HEK293 (cell line): ENCODE measurements around the gene ATP12A.
A peak's percentile ranks its signal among the peaks of the same experiment; 100 is the strongest.

Experiments used
- CTCF ChIA-PET: fragments of 350-600 bp; formaldehyde crosslinking; extraction: SDS; loops from one replicate; lab custom pipeline; 2021; ENCODE audit warnings: antibody characterized with exemption; lab: Yijun Ruan, JAX
- POLR2A ChIA-PET: fragments of 300-600 bp; formaldehyde crosslinking; extraction: SDS; loops from one replicate; lab custom pipeline; 2020; ENCODE audit warnings: antibody characterized with exemption, inconsistent platforms; lab: Yijun Ruan, JAX
- H3K27ac ChIP-seq: fragments of 200-500 bp; sonication (Bioruptor generic); 2 replicates; pipeline ENCODE4 v1.5.1; 2014; ENCODE audit warnings: low read depth, low read length, control low read depth, inconsistent platforms; ENCODE audit errors: extremely low read depth
- H3K36me3 ChIP-seq, 2 experiments: fragments of 200-500 bp in 1 of 2; sonication (Bioruptor generic) in 1 of 2; 1 replicate in 1 of 2; 2 replicates in 1 of 2; pipeline ENCODE4 v1.5.1; 2014 to 2017; ENCODE audit warnings: inconsistent platforms in 2 of 2, low read length in 2 of 2; ENCODE audit not compliant: control insufficient read depth in 2 of 2, insufficient read depth in 1 of 2
- H3K4me1 ChIP-seq: fragments of 200-500 bp; sonication (Bioruptor generic); 2 replicates; pipeline ENCODE4 v1.5.1; 2014; ENCODE audit warnings: mild to moderate bottlenecking, low read length, inconsistent platforms; ENCODE audit not compliant: control insufficient read depth, insufficient read depth
- H3K4me3 ChIP-seq: 2 replicates; pipeline ENCODE4 v1.5.1; 2011; ENCODE audit warnings: low read depth, mild to moderate bottlenecking, control low read depth, low read length, moderate library complexity
- H3K9me3 ChIP-seq: fragments of 200-500 bp; sonication (Bioruptor generic); 2 replicates; pipeline ENCODE4 v1.5.1; 2014; ENCODE audit warnings: low read depth, low read length, inconsistent platforms; ENCODE audit not compliant: control insufficient read depth, insufficient read depth
- BCL11B ChIP-seq: fragments of 450-650 bp; formaldehyde crosslinking; IDR thresholded peaks from 2 replicates; pipeline ENCODE4 v1.5.1; 2016; ENCODE audit warnings: low read depth, missing biosample characterization, missing genetic modification characterization
- KLF8 ChIP-seq: fragments of 450-650 bp; formaldehyde crosslinking; IDR thresholded peaks from 2 replicates; pipeline ENCODE4 v1.5.1; 2016; ENCODE audit warnings: missing biosample characterization, missing genetic modification characterization
- KLF9 ChIP-seq: fragments of 450-650 bp; formaldehyde crosslinking; IDR thresholded peaks from 2 replicates; pipeline ENCODE4 v1.5.1; 2016; ENCODE audit warnings: missing biosample characterization, missing genetic modification characterization, low read depth
- MYNN ChIP-seq: fragments of 450-650 bp; formaldehyde crosslinking; IDR thresholded peaks from 2 replicates; pipeline ENCODE4 v1.5.1; 2016; ENCODE audit warnings: missing biosample characterization, missing genetic modification characterization, borderline replicate concordance
- PBX3 ChIP-seq: sonication (generic); formaldehyde crosslinking; IDR thresholded peaks from 2 replicates; pipeline ENCODE4 v1.8.1; 2022; ENCODE audit warnings: mild to moderate bottlenecking, moderate library complexity, missing genetic modification reagents
- PRDM4 ChIP-seq: fragments of 450-650 bp; formaldehyde crosslinking; IDR thresholded peaks from 2 replicates; pipeline ENCODE4 v1.5.1; 2017; ENCODE audit warnings: missing biosample characterization, missing genetic modification characterization
- ZBTB6 ChIP-seq: fragments of 450-650 bp; formaldehyde crosslinking; IDR thresholded peaks from 2 replicates; pipeline ENCODE4 v1.5.1; 2017; ENCODE audit warnings: missing biosample characterization, missing genetic modification characterization
- ZNF121 ChIP-seq: fragments of 450-650 bp; formaldehyde crosslinking; IDR thresholded peaks from 2 replicates; pipeline ENCODE4 v1.5.1; 2016; ENCODE audit warnings: missing biosample characterization, missing genetic modification characterization
- ZNF133 ChIP-seq: fragments of 450-650 bp; formaldehyde crosslinking; IDR thresholded peaks from 2 replicates; pipeline ENCODE4 v1.5.1; 2016; ENCODE audit warnings: missing biosample characterization, missing genetic modification characterization
- ZNF140 ChIP-seq: fragments of 450-650 bp; formaldehyde crosslinking; IDR thresholded peaks from 2 replicates; pipeline ENCODE4 v1.5.1; 2016; ENCODE audit warnings: missing biosample characterization, missing genetic modification characterization
- ZNF146 ChIP-seq: fragments of 450-650 bp; formaldehyde crosslinking; IDR thresholded peaks from 2 replicates; pipeline ENCODE4 v1.5.1; 2016; ENCODE audit warnings: missing biosample characterization, missing genetic modification characterization
- ZNF155 ChIP-seq: fragments of 450-650 bp; formaldehyde crosslinking; IDR thresholded peaks from 2 replicates; pipeline ENCODE4 v1.5.1; 2016; ENCODE audit warnings: missing biosample characterization, missing genetic modification characterization
- ZNF2 ChIP-seq: fragments of 450-650 bp; formaldehyde crosslinking; IDR thresholded peaks from 2 replicates; pipeline ENCODE4 v1.5.1; 2016; ENCODE audit warnings: missing biosample characterization, missing genetic modification characterization
- ZNF426 ChIP-seq: fragments of 450-650 bp; formaldehyde crosslinking; IDR thresholded peaks from 2 replicates; pipeline ENCODE4 v1.5.1; 2017; ENCODE audit warnings: missing biosample characterization, missing genetic modification characterization, mild to moderate bottlenecking, inconsistent platforms, moderate library complexity
- ZNF501 ChIP-seq: fragments of 450-650 bp; formaldehyde crosslinking; IDR thresholded peaks from 2 replicates; pipeline ENCODE4 v1.5.1; 2016; ENCODE audit warnings: missing biosample characterization, missing genetic modification characterization
- ZNF548 ChIP-seq: fragments of 450-650 bp; formaldehyde crosslinking; IDR thresholded peaks from 2 replicates; pipeline ENCODE4 v1.5.1; 2016; ENCODE audit warnings: missing biosample characterization, missing genetic modification characterization
- ZNF600 ChIP-seq: fragments of 450-650 bp; formaldehyde crosslinking; IDR thresholded peaks from 2 replicates; pipeline ENCODE4 v1.5.1; 2016; ENCODE audit warnings: missing biosample characterization, missing genetic modification characterization
- ZNF629 ChIP-seq: fragments of 450-650 bp; formaldehyde crosslinking; IDR thresholded peaks from 2 replicates; pipeline ENCODE4 v1.5.1; 2017; ENCODE audit warnings: missing biosample characterization, missing genetic modification characterization
- ZNF664 ChIP-seq: fragments of 450-650 bp; formaldehyde crosslinking; IDR thresholded peaks from 2 replicates; pipeline ENCODE4 v1.5.1; 2016; ENCODE audit warnings: missing biosample characterization, missing genetic modification characterization
- ZNF677 ChIP-seq: fragments of 450-650 bp; IDR thresholded peaks from 2 replicates; pipeline ENCODE4 v1.5.0; 2018; ENCODE audit warnings: missing biosample characterization, mild to moderate bottlenecking, missing genetic modification characterization, moderate library complexity

The ATP12A gene

GRCh38 chr13:24663089-24663395 is 17.2 kb upstream of the ATP12A start:
- Histone ChIP-seq H3K4me3 (no peak overlapping the region), H3K27ac (no peak overlapping the region), H3K9me3 (no peaks in the 10 kb centered on the region)
- CTCF ChIA-PET, result interaction anchor here (1.4 kb wide), 1 partner anchor 16 kb away, joined by 4 read pairs; no protein-coding TSS in a partner anchor
- no peak for TF ChIP-seq KLF9 (tag by site-specific recombination)
- TF ChIP-seq ZNF140 (tag by site-specific recombination), result no peak
- no peak for TF ChIP-seq PRDM4 (tag by site-specific recombination)
- TF ChIP-seq ZNF146, result no peak
- TF ChIP-seq KLF8 (tag by site-specific recombination), result no peak
- TF ChIP-seq ZNF664, result no peak
- TF ChIP-seq ZNF501 (tag by site-specific recombination), result no peak
- TF ChIP-seq PBX3 (CRISPR knock-in tag), result no peak
- no peak for TF ChIP-seq ZNF600 (tag by site-specific recombination)
- TF ChIP-seq ZNF2 (tag by site-specific recombination), result no peak
- TF ChIP-seq MYNN (tag by site-specific recombination), result no peak
- no peak for TF ChIP-seq ZBTB6 (tag by site-specific recombination)
- TF ChIP-seq ZNF155, result no peak
- TF ChIP-seq ZNF426 (tag by site-specific recombination), result no peak
- no peak for TF ChIP-seq ZNF629
- no peak for TF ChIP-seq ZNF121 (tag by site-specific recombination)
- no peak for TF ChIP-seq ZNF548 (tag by site-specific recombination)
- TF ChIP-seq, all 188 proteins: peak for 0
- Histone ChIP-seq H3K36me3 (no peaks in the 10 kb centered on the region), H3K4me1 (no peaks in the 10 kb centered on the region)
- POLR2A ChIA-PET, result no interaction called here

- Histone ChIP-seq H3K4me1 (no peaks in the 10 kb centered on the region), H3K27ac (no peak overlapping the region), H3K9me3 (no peaks in the 10 kb centered on the region), H3K36me3 (no peaks in the 10 kb centered on the region), H3K4me3 (no peak overlapping the region)
- ChIA-PET POLR2A (no interaction called here), CTCF (interaction anchor here (0.7 kb wide), 1 partner anchor 82 kb away, joined by 5 read pairs; no protein-coding TSS in a partner anchor)
- no peak for TF ChIP-seq BCL11B
- no peak for TF ChIP-seq ZNF677
- peak; percentile 61 for TF ChIP-seq ZNF133 (tag by site-specific recombination)
- TF ChIP-seq, all 188 proteins: peak for 1
Observed at GRCh38 chr13:24663586-24663985, 16.6 kb upstream of the ATP12A start.
